ENCODE measurements around the gene AP4M1.

The AP4M1 gene

GRCh38 chr7:100061518-100062193 is 39.8 kb upstream of the AP4M1 start:
- ChIA-PET CTCF (no interaction called here), POLR2A (no interaction called here)
- DNase-seq (ENCODE audit: extremely low spot score) = no peak
- TF ChIP-seq FOXA1 (IDR thresholded peaks at IDR 0.05) (no peak), HDGF (IDR thresholded peaks at IDR 0.05; ENCODE audit: borderline replicate concordance) (no peak), NFRKB (IDR thresholded peaks at IDR 0.05) (no peak), ARNT (IDR thresholded peaks at IDR 0.05) (no peak), SP1 (IDR thresholded peaks at IDR 0.05) (no peak), LEF1 (IDR thresholded peaks at IDR 0.05; ENCODE audit: borderline replicate concordance) (no peak), L3MBTL2 (conservative IDR thresholded peaks at IDR 0.05) (no peak)

- POLR2A ChIA-PET = interaction anchor here (0.8 to 2.3 kb wide), 4 partner anchors 14 to 63 kb away, joined by 3 to 6 read pairs (median 4); partner anchors contain the start of genes AP4M1, MBLAC1, MCM7 and ZKSCAN1
- CTCF ChIA-PET = interaction anchor here (0.6 kb wide), 1 partner anchor 86 kb away, joined by 11 read pairs; no protein-coding TSS in a partner anchor
Measured at GRCh38 chr7:100063376-100063775, 38.1 kb upstream of the AP4M1 start.

GRCh38 chr7:100064162-100064561 is 37.3 kb upstream of the AP4M1 start:
- no peak for TF ChIP-seq SUZ12 (IDR thresholded peaks at IDR 0.05)
- no peak for TF ChIP-seq FOXK2 (IDR thresholded peaks at IDR 0.05)
- TF ChIP-seq SP1 (IDR thresholded peaks at IDR 0.05) = no peak
- no peak for TF ChIP-seq NFRKB (IDR thresholded peaks at IDR 0.05)
- TF ChIP-seq FOXM1 (IDR thresholded peaks at IDR 0.05; ENCODE audit: borderline replicate concordance) = no peak
- no peak for TF ChIP-seq BHLHE40 (IDR thresholded peaks at IDR 0.05; ENCODE audit: borderline replicate concordance)
- TF ChIP-seq PKNOX1 (IDR thresholded peaks at IDR 0.05) = no peak
- TF ChIP-seq L3MBTL2 (conservative IDR thresholded peaks at IDR 0.05) = no peak
- no peak for TF ChIP-seq FOXA1 (IDR thresholded peaks at IDR 0.05)
- DNase-seq (ENCODE audit: extremely low spot score) = no peak
- ChIA-PET POLR2A (interaction anchor here (1.0 to 2.3 kb wide), 4 partner anchors 14 to 62 kb away, joined by 4 to 6 read pairs (median 4); partner anchors contain the start of genes AP4M1, MBLAC1, MCM7 and ZKSCAN1), CTCF (interaction anchor here (0.8 kb wide), 1 partner anchor 70 kb away, joined by 4 read pairs; no protein-coding TSS in a partner anchor)

More at GRCh38 chr7:100063376-100063775, 38.1 kb upstream of the AP4M1 start:
- no peak for DNase-seq (ENCODE audit: extremely low spot score)
- TF ChIP-seq ELF4 (IDR thresholded peaks at IDR 0.05) (no peak), PKNOX1 (IDR thresholded peaks at IDR 0.05) (no peak), FOXA1 (IDR thresholded peaks at IDR 0.05) (no peak), FOXK2 (IDR thresholded peaks at IDR 0.05) (no peak), CTBP1 (IDR thresholded peaks at IDR 0.05; ENCODE audit: borderline replicate concordance) (no peak), ARNT (IDR thresholded peaks at IDR 0.05) (no peak), SUZ12 (IDR thresholded peaks at IDR 0.05) (no peak), ZNF384 (IDR thresholded peaks at IDR 0.05) (no peak), L3MBTL2 (conservative IDR thresholded peaks at IDR 0.05) (no peak), NFRKB (IDR thresholded peaks at IDR 0.05) (no peak), BHLHE40 (IDR thresholded peaks at IDR 0.05; ENCODE audit: borderline replicate concordance) (no peak), HDGF (IDR thresholded peaks at IDR 0.05; ENCODE audit: borderline replicate concordance) (no peak), FOXM1 (IDR thresholded peaks at IDR 0.05; ENCODE audit: borderline replicate concordance) (no peak), SP1 (IDR thresholded peaks at IDR 0.05) (no peak)

- no peak for DNase-seq (ENCODE audit: extremely low spot score)
- CTCF ChIA-PET = no interaction called here
- POLR2A ChIA-PET = no interaction called here
Measured at GRCh38 chr7:100065452-100066186, 35.8 kb upstream of the AP4M1 start.

GRCh38 chr7:100066953-100067352 is 34.5 kb upstream of the AP4M1 start:
- TF ChIP-seq HDGF (IDR thresholded peaks at IDR 0.05; ENCODE audit: borderline replicate concordance) (no peak), L3MBTL2 (conservative IDR thresholded peaks at IDR 0.05) (no peak), SP1 (IDR thresholded peaks at IDR 0.05) (no peak)
- POLR2A ChIA-PET = interaction anchor here (0.6 to 1.0 kb wide), 2 partner anchors 17 to 362 kb away, joined by 4 read pairs; no protein-coding TSS in a partner anchor
- CTCF ChIA-PET = no interaction called here
- no peak for DNase-seq (ENCODE audit: extremely low spot score)

More at GRCh38 chr7:100065452-100066186, 35.8 kb upstream of the AP4M1 start:
- no peak for TF ChIP-seq FOXM1 (IDR thresholded peaks at IDR 0.05; ENCODE audit: borderline replicate concordance)

- CTCF ChIA-PET = no interaction called here
Measured at GRCh38 chr7:100069991-100070390, 31.5 kb upstream of the AP4M1 start.

More at GRCh38 chr7:100069991-100070390, 31.5 kb upstream of the AP4M1 start:
- TF ChIP-seq ARNT (IDR thresholded peaks at IDR 0.05) = no peak
- TF ChIP-seq TARDBP (IDR thresholded peaks at IDR 0.05) = no peak
- TF ChIP-seq NFRKB (IDR thresholded peaks at IDR 0.05) = no peak
- no peak for TF ChIP-seq LEF1 (IDR thresholded peaks at IDR 0.05; ENCODE audit: borderline replicate concordance)
- TF ChIP-seq BHLHE40 (IDR thresholded peaks at IDR 0.05; ENCODE audit: borderline replicate concordance) = no peak
- no peak for TF ChIP-seq L3MBTL2 (conservative IDR thresholded peaks at IDR 0.05)
- no peak for TF ChIP-seq FOXK2 (IDR thresholded peaks at IDR 0.05)
- no peak for TF ChIP-seq CTBP1 (IDR thresholded peaks at IDR 0.05; ENCODE audit: borderline replicate concordance)
- no peak for TF ChIP-seq FOXM1 (IDR thresholded peaks at IDR 0.05; ENCODE audit: borderline replicate concordance)
- no peak for TF ChIP-seq FOXA1 (IDR thresholded peaks at IDR 0.05)
- no peak for DNase-seq (ENCODE audit: extremely low spot score)
- POLR2A ChIA-PET = no interaction called here

Measured in HEK293T (cell line).